PC-3 (cell line): ENCODE results near the gene ACTG2. TPM values are rescaled to one million over a fixed set of nuclear protein-coding genes. Genes with fewer than 3 reads are reported as not detected.

Experiments
- ATAC-seq: fragments of 200-7000 bp; cut with Tn5 transposase; 2 replicates; pipeline ENCODE4 v1.9.1; 2020; ENCODE audit warnings: mild to moderate bottlenecking, moderate library complexity
- BruUV-seq: library from RNA; stranded (reverse); fragments of 400-500 nt; replicated peaks from 2 replicates; lab custom pipeline; 2021; lab: Mats Ljungman, UMichigan
- CTCF ChIA-PET: fragments of 300-600 bp; sonication (Branson Sonifier 250); formaldehyde crosslinking; loops from one replicate; lab custom pipeline; 2022; ENCODE audit warnings: antibody characterized with exemption; lab: Charles Lee
- POLR2A ChIA-PET: fragments of 300-600 bp; sonication (Branson Sonifier 250); formaldehyde crosslinking; loops from one replicate; lab custom pipeline; 2022; ENCODE audit warnings: antibody characterized with exemption; ENCODE audit not compliant: unreplicated experiment; lab: Charles Lee
- DNase-seq: peaks from one replicate; pipeline ENCODE4 v3.0.0-alpha.2; 2015
- H2AFZ ChIP-seq: fragments of 300-600 bp; sonication (generic); 2 replicates; pipeline ENCODE4 v1.6.0; 2016; ENCODE audit warnings: antibody characterized with exemption, low read length
- H3F3A ChIP-seq: fragments of 300-600 bp; sonication (generic); one replicate; pipeline ENCODE4 v1.6.0; 2017; ENCODE audit warnings: antibody characterized with exemption, low read length, control low read depth, mild to moderate bottlenecking; ENCODE audit not compliant: unreplicated experiment
- H3K27ac ChIP-seq: fragments of 300-600 bp; sonication (generic); 2 replicates; pipeline ENCODE4 v1.5.1; 2016; ENCODE audit warnings: mild to moderate bottlenecking, low read length
- H3K27me3 ChIP-seq: fragments of 300-600 bp; sonication (generic); 2 replicates; pipeline ENCODE4 v1.6.1; 2016; ENCODE audit warnings: low read length, mixed read lengths
- H3K36me3 ChIP-seq: fragments of 300-600 bp; sonication (generic); 2 replicates; pipeline ENCODE4 v1.6.1; 2016; ENCODE audit warnings: low read depth, mixed run types, low read length, mixed read lengths
- H3K4me1 ChIP-seq: fragments of 300-600 bp; sonication (generic); 2 replicates; pipeline ENCODE4 v1.5.1; 2016; ENCODE audit warnings: low read length; ENCODE audit not compliant: insufficient read depth
- H3K4me2 ChIP-seq: fragments of 300-600 bp; sonication (generic); 2 replicates; pipeline ENCODE4 v1.6.0; 2016; ENCODE audit warnings: low read length
- H3K4me3 ChIP-seq: fragments of 300-600 bp; sonication (generic); 2 replicates; pipeline ENCODE4 v1.5.1; 2016; ENCODE audit warnings: mild to moderate bottlenecking, low read length, mixed read lengths
- H3K79me2 ChIP-seq: fragments of 300-600 bp; sonication (generic); 2 replicates; pipeline ENCODE4 v1.6.1; 2017; ENCODE audit warnings: low read length, mixed read lengths
- H3K9ac ChIP-seq: fragments of 300-600 bp; sonication (generic); 2 replicates; pipeline ENCODE4 v1.6.0; 2016; ENCODE audit warnings: mild to moderate bottlenecking, low read length
- H3K9me2 ChIP-seq: fragments of 300-600 bp; sonication (generic); replicated peaks from 2 replicates; pipeline ENCODE4 v1.6.1; 2016; ENCODE audit warnings: mixed run types, low read length, mixed read lengths
- H3K9me3 ChIP-seq: fragments of 300-600 bp; sonication (generic); 2 replicates; pipeline ENCODE4 v1.6.1; 2016; ENCODE audit warnings: low read length, mixed read lengths
- H4K20me1 ChIP-seq: fragments of 300-600 bp; sonication (generic); 2 replicates; pipeline ENCODE4 v1.6.1; 2016; ENCODE audit warnings: low read length, mixed read lengths
- EZH2 ChIP-seq: fragments of 300-600 bp; sonication (generic); IDR thresholded peaks from one replicate; pipeline ENCODE4 v1.6.1; 2017; ENCODE audit warnings: antibody characterized with exemption, mild to moderate bottlenecking, low read length; ENCODE audit not compliant: unreplicated experiment
- EZH2phosphoT487 ChIP-seq: fragments of 300-600 bp; sonication (generic); IDR thresholded peaks from 2 replicates; pipeline ENCODE4 v1.6.1; 2018; ENCODE audit warnings: mild to moderate bottlenecking, antibody characterized with exemption, low read length, borderline replicate concordance
- intact Hi-C: fragments of 100-400 bp; cut with micrococcal nuclease; formaldehyde crosslinking; loops from 2 replicates; pipeline ENCODE4 v1.9.0; 2023
- total RNA-seq: library from RNA; depleted of rRNA; stranded (reverse); fragments of >200 nt; gene quantifications from 2 replicates; pipeline ENCODE4 v1.2.3, GENCODE V29; 2014
- TF ChIP-seq, protein P1 (sequence below): fragments of 300-600 bp; sonication (generic); conservative IDR thresholded peaks from 2 replicates; pipeline ENCODE4 v1.5.1; 2017; ENCODE audit warnings: antibody characterized with exemption, low read depth, mild to moderate bottlenecking, low read length

The ACTG2 gene
- total RNA-seq, 1 experiment from 2014 or later = 3.8 TPM

DNA sequence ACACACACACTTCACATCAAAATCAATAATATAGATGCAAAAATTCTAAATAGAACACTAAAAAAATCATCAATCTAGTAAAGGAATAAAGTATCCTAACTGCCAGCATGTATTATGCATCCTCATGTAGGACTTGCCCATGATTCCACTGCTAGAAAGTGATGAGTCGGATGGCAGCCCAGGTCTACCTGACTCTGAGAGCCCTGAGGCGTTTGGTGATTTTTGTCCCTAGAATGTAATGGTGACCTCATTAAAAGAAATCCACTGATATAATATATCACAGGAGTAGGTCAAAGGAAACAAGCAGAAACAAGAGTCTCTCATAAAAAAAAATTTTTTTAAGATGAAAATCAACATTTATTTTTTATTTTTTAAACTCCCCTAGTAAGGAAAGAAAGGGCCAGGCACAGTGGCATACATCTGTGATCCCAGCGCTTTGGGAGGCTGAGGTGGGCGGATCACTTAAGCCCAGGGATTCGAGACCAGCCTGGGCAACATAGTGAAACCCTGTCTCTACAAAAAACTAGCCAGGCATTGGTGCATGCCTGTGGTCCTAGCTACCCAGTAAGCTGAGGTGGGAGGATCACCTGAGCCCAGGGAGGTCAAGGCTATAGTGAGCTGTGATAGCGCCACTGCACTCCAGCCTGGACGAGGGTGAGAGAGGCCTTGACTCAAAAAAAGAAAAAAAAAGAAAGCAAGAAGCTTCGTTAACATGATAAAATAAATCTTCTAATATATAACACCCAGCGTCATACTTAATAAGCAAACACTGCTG, 24.4 kb upstream of the ACTG2 start:
- peak; percentile 75 for DNase-seq
- ATAC-seq = peak; percentile 82
- no peak overlapping the region for H2AFZ ChIP-seq
- no peaks in the 10 kb centered on the region for H3K79me2 ChIP-seq
- H3K4me1 ChIP-seq = peaks cover 7% of the 10 kb centered on the region; the same call in 1 of the 2 replicates
- H3K27me3 ChIP-seq = no peaks in the 10 kb centered on the region
- no peaks in the 10 kb centered on the region for H3K9me2 ChIP-seq
- no peak overlapping the region for H3K4me2 ChIP-seq
- CTCF ChIA-PET = no interaction called here
- H3K9me3 ChIP-seq = no peaks in the 10 kb centered on the region
- BruUV-seq = no TSS peak
- H3K9ac ChIP-seq = no peak overlapping the region
- no peaks in the 10 kb centered on the region for H4K20me1 ChIP-seq
- no peak overlapping the region for H3K4me3 ChIP-seq
- no peaks in the 10 kb centered on the region for H3F3A ChIP-seq
- POLR2A ChIA-PET = no interaction called here
- intact Hi-C loops = no loop called here
- TF ChIP-seq, protein P1, sequence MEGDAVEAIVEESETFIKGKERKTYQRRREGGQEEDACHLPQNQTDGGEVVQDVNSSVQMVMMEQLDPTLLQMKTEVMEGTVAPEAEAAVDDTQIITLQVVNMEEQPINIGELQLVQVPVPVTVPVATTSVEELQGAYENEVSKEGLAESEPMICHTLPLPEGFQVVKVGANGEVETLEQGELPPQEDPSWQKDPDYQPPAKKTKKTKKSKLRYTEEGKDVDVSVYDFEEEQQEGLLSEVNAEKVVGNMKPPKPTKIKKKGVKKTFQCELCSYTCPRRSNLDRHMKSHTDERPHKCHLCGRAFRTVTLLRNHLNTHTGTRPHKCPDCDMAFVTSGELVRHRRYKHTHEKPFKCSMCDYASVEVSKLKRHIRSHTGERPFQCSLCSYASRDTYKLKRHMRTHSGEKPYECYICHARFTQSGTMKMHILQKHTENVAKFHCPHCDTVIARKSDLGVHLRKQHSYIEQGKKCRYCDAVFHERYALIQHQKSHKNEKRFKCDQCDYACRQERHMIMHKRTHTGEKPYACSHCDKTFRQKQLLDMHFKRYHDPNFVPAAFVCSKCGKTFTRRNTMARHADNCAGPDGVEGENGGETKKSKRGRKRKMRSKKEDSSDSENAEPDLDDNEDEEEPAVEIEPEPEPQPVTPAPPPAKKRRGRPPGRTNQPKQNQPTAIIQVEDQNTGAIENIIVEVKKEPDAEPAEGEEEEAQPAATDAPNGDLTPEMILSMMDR = no peak
- no peak for TF ChIP-seq EZH2
- no peak for TF ChIP-seq EZH2phosphoT487
- H3K27ac ChIP-seq = no peak overlapping the region
- H3K36me3 ChIP-seq = peaks cover 18% of the 10 kb centered on the region

DNA sequence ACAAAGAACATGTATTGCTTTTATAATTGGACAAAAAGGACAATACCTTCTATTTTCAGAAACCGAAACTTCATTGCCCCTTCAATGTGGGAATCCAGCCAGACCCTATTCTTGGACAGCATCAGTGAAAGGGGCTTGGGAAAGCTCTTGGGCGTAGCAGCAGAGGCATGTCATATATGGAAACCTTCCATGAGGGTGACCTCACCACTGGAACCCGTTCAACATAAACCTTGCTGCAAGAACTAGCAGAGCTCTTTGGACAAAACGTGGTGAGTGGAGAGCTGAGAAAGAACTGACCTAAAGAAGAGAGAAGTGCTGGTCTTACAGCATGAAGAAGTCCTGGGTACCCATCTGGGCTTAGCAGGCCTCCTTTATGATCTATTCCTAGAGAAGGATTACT, 22.7 kb upstream of the ACTG2 start:
- DNase-seq (no peak), ATAC-seq (no peak)
- no peak for TF ChIP-seq EZH2
- TF ChIP-seq EZH2phosphoT487 = no peak
- TF ChIP-seq, protein P1 = no peak
- 0 out of 2 replicates have a peak, but pooled peaks cover 2% of the 10 kb centered on the region for H3K36me3 ChIP-seq
- no peak overlapping the region for H3K9ac ChIP-seq
- H2AFZ ChIP-seq = no peak overlapping the region
- H3K27me3 ChIP-seq = no peaks in the 10 kb centered on the region
- no TSS peak for BruUV-seq
- no peaks in the 10 kb centered on the region for H3K79me2 ChIP-seq
- no peaks in the 10 kb centered on the region for H3K9me2 ChIP-seq
- H3F3A ChIP-seq = no peaks in the 10 kb centered on the region
- no peaks in the 10 kb centered on the region for H4K20me1 ChIP-seq
- POLR2A ChIA-PET = interaction anchor here (0.7 kb wide), 1 partner anchor 57 kb away, joined by 3 read pairs; the partner anchor contains the start of gene DGUOK
- H3K4me3 ChIP-seq = no peak overlapping the region
- no peak overlapping the region for H3K4me2 ChIP-seq
- intact Hi-C loops = no loop called here
- H3K27ac ChIP-seq = no peak overlapping the region
- CTCF ChIA-PET = no interaction called here
- H3K9me3 ChIP-seq = no peaks in the 10 kb centered on the region
- peaks cover 7% of the 10 kb centered on the region; the same call in 1 of the 2 replicates for H3K4me1 ChIP-seq
